GM23338 (cell line): Measurements from ENCODE around the gene RIC8A. TPM values are rescaled to one million over a fixed set of nuclear protein-coding genes. Genes with fewer than 3 reads are reported as not detected.

ENCODE experiments used
- ATAC-seq: fragments of 200-7000 bp; cut with Tn5 transposase; 3 replicates; pipeline ENCODE4 v1.9.1; 2020
- DNase-seq: peaks from one replicate; pipeline ENCODE4 v3.0.0-alpha.2; 2015; ENCODE audit warnings: low spot score
- H2AFZ ChIP-seq: fragments of 200-600 bp; sonication (generic); 2 replicates; pipeline ENCODE4 v1.8.0; 2016; ENCODE audit warnings: antibody characterized with exemption, mild to moderate bottlenecking, moderate library complexity
- H3F3A ChIP-seq: fragments of 200-600 bp; sonication (generic); replicated peaks from 2 replicates; pipeline ENCODE4 v1.8.0; 2017; ENCODE audit warnings: antibody characterized with exemption, mixed run types, low read depth
- H3K27ac ChIP-seq: fragments of 200-600 bp; sonication (generic); 2 replicates; pipeline ENCODE4 v1.6.1; 2016; ENCODE audit warnings: low read depth
- H3K27me3 ChIP-seq: fragments of 200-600 bp; sonication (generic); 2 replicates; pipeline ENCODE4 v1.8.0; 2016; ENCODE audit warnings: mild to moderate bottlenecking, mixed run types, moderate library complexity; ENCODE audit not compliant: insufficient read depth
- H3K36me3 ChIP-seq: fragments of 200-600 bp; sonication (generic); 2 replicates; pipeline ENCODE4 v1.8.0; 2016; ENCODE audit warnings: mild to moderate bottlenecking; ENCODE audit not compliant: insufficient read depth
- H3K4me1 ChIP-seq: fragments of 200-600 bp; sonication (generic); 2 replicates; pipeline ENCODE4 v1.8.0; 2016; ENCODE audit warnings: mild to moderate bottlenecking, moderate library complexity; ENCODE audit not compliant: insufficient read depth
- H3K4me2 ChIP-seq: fragments of 200-600 bp; sonication (generic); 2 replicates; pipeline ENCODE4 v1.7.1; 2017; ENCODE audit warnings: mixed run types
- H3K4me3 ChIP-seq: fragments of 200-600 bp; sonication (generic); 2 replicates; pipeline ENCODE4 v1.6.1; 2016; ENCODE audit warnings: mixed run types
- H3K79me2 ChIP-seq: fragments of 200-600 bp; sonication (generic); replicated peaks from 2 replicates; pipeline ENCODE4 v1.8.0; 2017; ENCODE audit warnings: mild to moderate bottlenecking; ENCODE audit not compliant: insufficient read depth
- H3K9me2 ChIP-seq: fragments of 200-600 bp; sonication (generic); 2 replicates; pipeline ENCODE4 v1.8.0; 2017; ENCODE audit not compliant: insufficient read depth
- H4K20me1 ChIP-seq: fragments of 200-600 bp; sonication (generic); replicated peaks from 2 replicates; pipeline ENCODE4 v1.8.0; 2017; ENCODE audit warnings: mild to moderate bottlenecking; ENCODE audit not compliant: insufficient read depth
- H3K27ac Mint-ChIP-seq: 2 replicates; pipeline ENCODE4 v1.8.0; 2020; ENCODE audit warnings: inconsistent platforms, mild to moderate bottlenecking, moderate library complexity, mixed read lengths
- H3K27me3 Mint-ChIP-seq: 3 replicates; pipeline ENCODE4 v1.8.0; 2022; ENCODE audit warnings: low read depth, mild to moderate bottlenecking, moderate library complexity, mixed read lengths, inconsistent platforms; ENCODE audit not compliant: insufficient read depth, poor library complexity
- H3K36me3 Mint-ChIP-seq: 3 replicates; pipeline ENCODE4 v1.8.0; 2021; ENCODE audit warnings: low read depth, mild to moderate bottlenecking, inconsistent platforms, moderate library complexity, mixed read lengths
- H3K4me1 Mint-ChIP-seq: 3 replicates; pipeline ENCODE4 v1.8.0; 2020; ENCODE audit warnings: mild to moderate bottlenecking, inconsistent platforms, mixed read lengths
- H3K4me3 Mint-ChIP-seq: 3 replicates; pipeline ENCODE4 v1.8.0; 2021; ENCODE audit warnings: moderate library complexity, mild to moderate bottlenecking, inconsistent platforms, mixed read lengths
- H3K9me3 Mint-ChIP-seq: 3 replicates; pipeline ENCODE4 v1.8.0; 2020; ENCODE audit warnings: moderate library complexity, mild to moderate bottlenecking, inconsistent platforms, mixed read lengths
- CREB1 ChIP-seq: fragments of 250-450 bp; sonication (Bioruptor Pico); IDR thresholded peaks from 2 replicates; pipeline ENCODE4 v1.5.0; 2020; ENCODE audit warnings: low read depth, mild to moderate bottlenecking, moderate library complexity
- CTCF ChIP-seq, 2 experiments: fragments of 200-600 bp in 1 of 2; sonication (generic) in 1 of 2; conservative IDR thresholded peaks; 2 replicates each; pipeline versions ENCODE4 v1.5.1 to v1.6.1; 2016 to 2017; ENCODE audit warnings: antibody characterized with exemption in 2 of 2, low read depth in 2 of 2, mild to moderate bottlenecking in 2 of 2, moderate library complexity in 1 of 2
- EZH2 ChIP-seq: fragments of 200-600 bp; sonication (generic); IDR thresholded peaks from one replicate; pipeline ENCODE4 v1.8.0; 2017; ENCODE audit warnings: antibody characterized with exemption, mild to moderate bottlenecking, low read depth; ENCODE audit not compliant: unreplicated experiment
- EZH2phosphoT487 ChIP-seq: fragments of 200-600 bp; sonication (generic); IDR thresholded peaks from one replicate; pipeline ENCODE4 v1.8.1; 2018; ENCODE audit warnings: antibody characterized with exemption; ENCODE audit not compliant: unreplicated experiment
- JUNB ChIP-seq: IDR thresholded peaks from one replicate; pipeline ENCODE4 v1.6.1; 2016; ENCODE audit warnings: antibody characterized with exemption; ENCODE audit not compliant: unreplicated experiment
- NANOG ChIP-seq: IDR thresholded peaks from 2 replicates; pipeline ENCODE4 v1.6.1; 2016; ENCODE audit warnings: antibody characterized with exemption, borderline replicate concordance
- POLR2AphosphoS5 ChIP-seq: IDR thresholded peaks from 2 replicates; pipeline ENCODE4 v1.6.1; 2016; ENCODE audit warnings: antibody characterized with exemption, low read depth
- STAT1 ChIP-seq: IDR thresholded peaks from one replicate; pipeline ENCODE4 v1.6.1; 2016; ENCODE audit warnings: antibody characterized with exemption; ENCODE audit not compliant: unreplicated experiment
- ZNF114 ChIP-seq: fragments of 250-450 bp; sonication (Bioruptor Pico); IDR thresholded peaks from 2 replicates; pipeline ENCODE4 v1.5.0; 2020; ENCODE audit warnings: mild to moderate bottlenecking, moderate library complexity
- ZNF331 ChIP-seq: fragments of 250-450 bp; sonication (Bioruptor Pico); IDR thresholded peaks from 2 replicates; pipeline ENCODE4 v1.5.0; 2020; ENCODE audit warnings: low read depth, mild to moderate bottlenecking, moderate library complexity
- ZNF462 ChIP-seq: fragments of 250-450 bp; sonication (Bioruptor Pico); IDR thresholded peaks from 2 replicates; pipeline ENCODE4 v1.5.0; 2020; ENCODE audit warnings: mild to moderate bottlenecking, moderate library complexity
- polyA plus RNA-seq: library from polyadenylated mRNA; unstranded; fragments of >200 nt; fragmentation: Nextera tagmentation; extraction: Ambion mirVana; gene quantifications from 2 replicates; pipeline ENCODE4 v1.2.1, GENCODE V29; 2016
- total RNA-seq: library from RNA; depleted of rRNA; stranded (reverse); fragments of >200 nt; shearing (Covaris generic); gene quantifications from 2 replicates; pipeline ENCODE4 v1.2.3, GENCODE V29; 2014
- TF ChIP-seq, protein P1 (sequence below): IDR thresholded peaks from 2 replicates; pipeline ENCODE4 v1.6.1; 2016; ENCODE audit warnings: antibody characterized with exemption
- TF ChIP-seq, protein P2 (sequence below): IDR thresholded peaks from one replicate; pipeline ENCODE4 v1.6.1; 2018; ENCODE audit warnings: antibody characterized with exemption; ENCODE audit not compliant: unreplicated experiment

Gene RIC8A
- total and polyA plus RNA-seq, 2 experiments from 2014 or later: 23.6 to 81.3 TPM

GRCh38 chr11:253886-254270 lies 46.4 kb downstream of the RIC8A start:
- Histone ChIP-seq H3K9me2 (peaks cover 4% of the 10 kb centered on the region; the same call in 1 of the 2 replicates), H4K20me1 (no peaks in the 10 kb centered on the region), H3K79me2 (no peaks in the 10 kb centered on the region), H3K4me3 (no peak overlapping the region), H3K27me3 (no peaks in the 10 kb centered on the region), H3K27ac (no peak overlapping the region), H2AFZ (no peak overlapping the region), H3K4me2 (no peak overlapping the region), H3F3A (peaks cover 16% of the 10 kb centered on the region), H3K36me3 (peaks cover 12% of the 10 kb centered on the region; the same call in 1 of the 2 replicates), H3K4me1 (no peaks in the 10 kb centered on the region)
- DNase-seq (no peak), ATAC-seq (no peak)
- peaks cover 40% of the 10 kb centered on the region for H3K36me3 Mint-ChIP-seq
- H3K9me3 Mint-ChIP-seq: peaks cover 5% of the 10 kb centered on the region; the same call in 1 of the 3 replicates
- peaks cover 1% of the 10 kb centered on the region for H3K27me3 Mint-ChIP-seq
- H3K27ac Mint-ChIP-seq: no peak overlapping the region; the same call in 1 of the 2 replicates
- no peaks in the 10 kb centered on the region; the same call in none of the 3 replicates for H3K4me1 Mint-ChIP-seq
- no peak for TF ChIP-seq EZH2phosphoT487
- no peak for TF ChIP-seq EZH2
- TF ChIP-seq STAT1: no peak
- TF ChIP-seq POLR2AphosphoS5: no peak
- TF ChIP-seq CTCF (conservative IDR thresholded peaks at IDR 0.05; ENCODE audit: low read depth in 2 of 2): no peak
- no peak for TF ChIP-seq ZNF114 (CRISPR knock-in tag)
- no peak for TF ChIP-seq ZNF462 (CRISPR knock-in tag)
- TF ChIP-seq, protein P1, sequence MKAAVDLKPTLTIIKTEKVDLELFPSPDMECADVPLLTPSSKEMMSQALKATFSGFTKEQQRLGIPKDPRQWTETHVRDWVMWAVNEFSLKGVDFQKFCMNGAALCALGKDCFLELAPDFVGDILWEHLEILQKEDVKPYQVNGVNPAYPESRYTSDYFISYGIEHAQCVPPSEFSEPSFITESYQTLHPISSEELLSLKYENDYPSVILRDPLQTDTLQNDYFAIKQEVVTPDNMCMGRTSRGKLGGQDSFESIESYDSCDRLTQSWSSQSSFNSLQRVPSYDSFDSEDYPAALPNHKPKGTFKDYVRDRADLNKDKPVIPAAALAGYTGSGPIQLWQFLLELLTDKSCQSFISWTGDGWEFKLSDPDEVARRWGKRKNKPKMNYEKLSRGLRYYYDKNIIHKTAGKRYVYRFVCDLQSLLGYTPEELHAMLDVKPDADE: no peak
- TF ChIP-seq ZNF331 (CRISPR knock-in tag): no peak
- no peak for TF ChIP-seq JUNB
- TF ChIP-seq, protein P2, sequence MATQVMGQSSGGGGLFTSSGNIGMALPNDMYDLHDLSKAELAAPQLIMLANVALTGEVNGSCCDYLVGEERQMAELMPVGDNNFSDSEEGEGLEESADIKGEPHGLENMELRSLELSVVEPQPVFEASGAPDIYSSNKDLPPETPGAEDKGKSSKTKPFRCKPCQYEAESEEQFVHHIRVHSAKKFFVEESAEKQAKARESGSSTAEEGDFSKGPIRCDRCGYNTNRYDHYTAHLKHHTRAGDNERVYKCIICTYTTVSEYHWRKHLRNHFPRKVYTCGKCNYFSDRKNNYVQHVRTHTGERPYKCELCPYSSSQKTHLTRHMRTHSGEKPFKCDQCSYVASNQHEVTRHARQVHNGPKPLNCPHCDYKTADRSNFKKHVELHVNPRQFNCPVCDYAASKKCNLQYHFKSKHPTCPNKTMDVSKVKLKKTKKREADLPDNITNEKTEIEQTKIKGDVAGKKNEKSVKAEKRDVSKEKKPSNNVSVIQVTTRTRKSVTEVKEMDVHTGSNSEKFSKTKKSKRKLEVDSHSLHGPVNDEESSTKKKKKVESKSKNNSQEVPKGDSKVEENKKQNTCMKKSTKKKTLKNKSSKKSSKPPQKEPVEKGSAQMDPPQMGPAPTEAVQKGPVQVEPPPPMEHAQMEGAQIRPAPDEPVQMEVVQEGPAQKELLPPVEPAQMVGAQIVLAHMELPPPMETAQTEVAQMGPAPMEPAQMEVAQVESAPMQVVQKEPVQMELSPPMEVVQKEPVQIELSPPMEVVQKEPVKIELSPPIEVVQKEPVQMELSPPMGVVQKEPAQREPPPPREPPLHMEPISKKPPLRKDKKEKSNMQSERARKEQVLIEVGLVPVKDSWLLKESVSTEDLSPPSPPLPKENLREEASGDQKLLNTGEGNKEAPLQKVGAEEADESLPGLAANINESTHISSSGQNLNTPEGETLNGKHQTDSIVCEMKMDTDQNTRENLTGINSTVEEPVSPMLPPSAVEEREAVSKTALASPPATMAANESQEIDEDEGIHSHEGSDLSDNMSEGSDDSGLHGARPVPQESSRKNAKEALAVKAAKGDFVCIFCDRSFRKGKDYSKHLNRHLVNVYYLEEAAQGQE: no peak
- no peak for TF ChIP-seq CREB1 (CRISPR knock-in tag)
- no peak for TF ChIP-seq NANOG
- H3K4me3 Mint-ChIP-seq: no peak overlapping the region
